Immature natural killer cell (primary cell): ENCODE measurements around the gene EIF4G3. TPM values are rescaled to one million over a fixed set of nuclear protein-coding genes. Genes with fewer than 3 reads are reported as not detected.

Experiments used
- DNase-seq, 3 donors: peaks; one replicate each; pipeline ENCODE4 v3.0.0; 2022; ENCODE audit warnings: mixed read lengths in 1 of 3
- H3K27ac Mint-ChIP-seq, 6 donors: one replicate each; pipeline ENCODE4 v1.8.0; 2020; ENCODE audit warnings: mixed read lengths in 6 of 6, mild to moderate bottlenecking in 5 of 6, inconsistent platforms in 4 of 6, moderate library complexity in 3 of 6
- H3K27me3 Mint-ChIP-seq, 3 donors: one replicate each; pipeline ENCODE4 v1.8.0; 2020 to 2021; ENCODE audit warnings: low read depth in 3 of 3, mild to moderate bottlenecking in 3 of 3, mixed read lengths in 3 of 3, moderate library complexity in 3 of 3, inconsistent platforms in 1 of 3
- H3K36me3 Mint-ChIP-seq, 3 donors: one replicate each; pipeline ENCODE4 v1.8.0; 2020; ENCODE audit warnings: mixed read lengths in 3 of 3, inconsistent platforms in 2 of 3, mild to moderate bottlenecking in 2 of 3
- H3K4me1 Mint-ChIP-seq, 2 donors: one replicate each; pipeline ENCODE4 v1.8.0; 2020; ENCODE audit warnings: inconsistent platforms in 2 of 2, mild to moderate bottlenecking in 2 of 2, mixed read lengths in 2 of 2, moderate library complexity in 1 of 2
- H3K4me3 Mint-ChIP-seq, 5 donors: one replicate each; pipeline ENCODE4 v1.8.0; 2020; ENCODE audit warnings: mild to moderate bottlenecking in 5 of 5, mixed read lengths in 5 of 5, inconsistent platforms in 3 of 5, moderate library complexity in 3 of 5
- H3K9me3 Mint-ChIP-seq, 6 donors: one replicate each; pipeline ENCODE4 v1.8.0; 2020; ENCODE audit warnings: mild to moderate bottlenecking in 6 of 6, mixed read lengths in 6 of 6, inconsistent platforms in 4 of 6, moderate library complexity in 3 of 6
- polyA plus RNA-seq, 3 donors: library from polyadenylated mRNA; unstranded; fragments of 300-500 nt; fragmentation: Illumina TruSeq; gene quantifications; one replicate each; pipeline ENCODE4 v1.2.3, GENCODE V29; 2021

EIF4G3 gene
- polyA plus RNA-seq, 3 donors from 2014 or later, result 7.4 to 21.6 (median 17.9) TPM

DNA sequence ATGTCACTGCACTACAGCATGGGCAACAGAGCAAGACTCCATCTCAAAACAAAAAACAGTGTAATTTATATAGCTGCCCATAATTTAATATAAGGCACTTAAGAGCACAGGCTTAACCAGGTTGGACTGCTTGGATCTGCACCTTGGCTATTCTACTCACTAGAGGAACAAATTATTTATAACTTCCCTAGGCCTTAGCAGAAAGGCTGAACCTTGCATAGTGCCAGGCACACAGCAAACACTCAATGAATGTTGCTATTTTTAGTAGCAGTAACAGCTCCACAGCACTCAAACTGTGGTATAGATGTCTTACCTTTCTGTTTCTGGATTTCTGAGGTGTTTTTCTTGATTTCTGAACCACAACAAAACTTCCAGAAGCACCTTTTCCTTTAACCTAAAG, 409.4 kb downstream of the EIF4G3 start:
- peaks cover 0 to 9% (median 0%) of the 10 kb centered on the region in 3 donors for H3K27me3 Mint-ChIP-seq
- no peak overlapping the region for H3K27ac Mint-ChIP-seq
- H3K9me3 Mint-ChIP-seq, result no peaks in the 10 kb centered on the region
- no peak for DNase-seq
- no peak overlapping the region for H3K4me3 Mint-ChIP-seq
- peaks cover 0 to 5% of the 10 kb centered on the region in 2 donors for H3K4me1 Mint-ChIP-seq
- peaks cover 19 to 44% (median 21%) of the 10 kb centered on the region in 3 donors for H3K36me3 Mint-ChIP-seq

DNA sequence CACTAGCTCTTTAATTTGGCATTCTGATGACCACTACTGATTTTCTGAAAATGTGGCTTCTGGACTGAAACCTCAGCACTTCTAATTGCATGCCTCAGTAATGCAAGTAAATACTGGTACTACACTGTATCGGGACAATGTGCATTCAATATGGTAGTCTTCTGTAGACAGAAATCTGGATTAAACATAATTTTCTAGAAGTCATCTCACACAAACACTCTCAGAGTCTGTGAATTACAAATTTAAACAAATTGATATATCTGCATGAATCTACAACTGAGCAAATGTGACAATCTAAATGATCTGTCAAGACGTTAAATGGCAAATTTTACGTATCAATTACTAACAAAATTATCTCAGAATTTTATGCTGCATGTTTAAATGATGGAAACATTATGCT, 413.3 kb downstream of the EIF4G3 start:
- Mint-ChIP-seq H3K4me3 (no peak overlapping the region), H3K4me1 (peaks cover 0 to 5% of the 10 kb centered on the region in 2 donors), H3K27me3 (peaks cover under 1 to 11% (median 4%) of the 10 kb centered on the region in 3 donors), H3K9me3 (no peaks in the 10 kb centered on the region), H3K27ac (no peak overlapping the region), H3K36me3 (peaks cover 28 to 48% (median 32%) of the 10 kb centered on the region in 3 donors)
- DNase-seq, result no peak

DNA sequence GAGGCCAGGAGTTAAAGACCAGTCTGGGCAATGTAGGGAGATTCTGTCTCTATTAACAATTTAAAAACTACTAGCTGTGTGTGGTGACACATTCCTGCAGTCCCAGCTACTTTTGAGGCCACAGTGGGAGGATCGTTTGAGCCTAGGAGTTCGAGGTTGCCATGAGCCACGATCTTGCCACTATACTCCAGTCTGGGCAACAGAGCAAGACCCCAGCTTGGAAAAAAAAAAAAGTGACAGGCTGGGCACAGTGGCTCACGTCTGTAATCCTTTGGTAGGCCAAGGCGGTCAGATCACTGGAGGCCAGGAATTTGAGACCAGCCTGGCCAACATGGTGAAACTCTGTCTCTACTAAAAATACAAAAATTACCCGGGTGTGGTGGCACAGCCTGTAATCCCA, 416.4 kb downstream of the EIF4G3 start:
- Mint-ChIP-seq H3K36me3 (peaks cover 31 to 53% (median 33%) of the 10 kb centered on the region in 3 donors), H3K4me3 (no peak overlapping the region), H3K27ac (no peak overlapping the region), H3K27me3 (peaks cover 2 to 8% (median 4%) of the 10 kb centered on the region in 3 donors), H3K4me1 (peaks cover 0 to 5% of the 10 kb centered on the region in 2 donors), H3K9me3 (no peaks in the 10 kb centered on the region)
- DNase-seq, result no peak

Other genes starting within 250 kb of the EIF4G3 start
- 10 to 100 TPM in 1 of 3 donors, 1 to 10 TPM in 2; 3.3 to 24.7 (median 4.3) TPM for gene ECE1, start 113.6 kb upstream of the EIF4G3 start, polyA plus RNA-seq